Inflammatory macrophage (primary cell): Measurements from ENCODE around the gene AK4.
"Not testable (repeated sequence)": the region's sequence is repeated elsewhere in the genome, so short reads cannot be mapped to it uniquely, and the experiment has no call there.

Experiments used
- DNase-seq, 2 donors: peaks; one replicate each; pipeline ENCODE4 v3.0.0-alpha.2; 2020 to 2022

The AK4 gene

DNA sequence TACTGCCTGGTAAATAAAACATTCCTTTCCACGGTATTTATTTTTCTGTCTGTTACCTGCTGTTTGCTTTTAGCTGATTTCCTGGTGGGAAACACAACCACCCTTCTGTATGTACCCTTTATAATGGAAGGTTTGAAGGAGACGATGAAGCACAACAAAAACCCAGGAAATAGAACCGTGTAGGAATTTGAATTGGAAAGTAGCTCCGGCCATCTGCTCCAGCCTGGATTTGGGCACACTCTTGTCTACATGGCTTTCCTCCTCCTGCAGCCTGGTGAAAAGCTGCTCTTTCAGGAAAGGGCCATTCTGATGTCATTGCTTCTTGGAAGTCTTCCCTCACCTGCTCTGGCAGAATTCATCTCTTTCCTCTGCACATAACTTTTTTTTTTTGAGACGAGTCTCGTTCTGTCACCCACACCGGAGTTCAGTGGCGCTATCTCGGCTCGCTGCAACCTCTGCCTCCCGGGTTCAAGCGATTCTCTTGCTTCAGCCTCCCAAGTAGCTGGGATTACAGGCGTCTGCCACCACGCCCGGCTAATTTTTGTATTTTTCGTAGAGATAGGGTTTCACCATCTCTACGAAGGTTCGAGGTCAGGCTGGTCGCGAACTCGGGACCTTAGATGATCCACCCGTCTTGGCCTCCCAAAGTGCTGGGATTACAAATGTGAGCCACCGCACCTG lies 2.7 kb downstream of the AK4 start:
- DNase-seq = no peak

- DNase-seq = no peak
Observed at GRCh38 chr1:65151641-65152040, 3.6 kb downstream of the AK4 start.

DNA sequence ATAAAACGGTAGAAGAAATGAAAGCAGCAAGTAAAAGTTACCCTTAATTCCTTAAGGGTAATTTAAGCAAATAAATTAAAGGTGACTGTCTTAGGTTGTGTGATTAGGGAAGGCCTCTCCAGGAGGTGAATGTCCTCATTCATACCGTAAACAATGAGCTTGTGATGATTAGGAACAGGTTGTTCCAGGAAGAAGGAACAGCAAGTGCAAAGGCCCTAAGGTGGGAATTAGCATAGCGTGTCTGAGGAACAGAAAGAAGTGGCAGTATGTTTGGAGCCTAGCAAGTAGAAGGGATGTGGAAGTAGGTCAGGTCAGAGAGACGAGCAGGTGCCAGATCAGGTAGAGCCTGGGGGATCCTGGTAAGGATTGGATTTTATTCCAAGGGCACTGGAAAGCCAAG lies 5.6 kb downstream of the AK4 start:
- DNase-seq = no peak

- no peak for DNase-seq
Observed at GRCh38 chr1:65156910-65157545, 9.0 kb downstream of the AK4 start.

- DNase-seq = no peak
Observed at GRCh38 chr1:65157546-65157941, 9.5 kb downstream of the AK4 start.

DNA sequence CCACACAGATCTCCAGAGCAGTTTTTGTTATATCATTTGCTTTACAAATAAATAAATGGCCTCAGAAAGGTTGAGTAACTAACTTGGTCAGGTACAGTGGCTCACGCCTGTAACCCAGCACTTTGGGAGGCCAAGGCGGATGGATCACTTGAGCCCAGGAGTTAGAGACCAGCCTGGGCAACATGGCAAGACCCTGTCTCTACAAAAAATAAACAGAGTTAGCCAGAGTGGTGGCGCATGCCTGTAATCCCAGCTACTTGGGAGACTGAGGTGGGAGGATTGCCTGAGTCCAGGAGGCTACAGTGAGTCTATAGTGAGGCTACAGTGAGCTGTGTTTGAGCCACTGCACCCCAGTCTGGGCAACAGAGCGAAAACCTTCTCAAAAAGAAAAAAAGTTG lies 11.3 kb downstream of the AK4 start:
- not testable (repeated sequence) for DNase-seq

GRCh38 chr1:65159801-65160523 lies 12.0 kb downstream of the AK4 start:
- DNase-seq = no peak

DNA sequence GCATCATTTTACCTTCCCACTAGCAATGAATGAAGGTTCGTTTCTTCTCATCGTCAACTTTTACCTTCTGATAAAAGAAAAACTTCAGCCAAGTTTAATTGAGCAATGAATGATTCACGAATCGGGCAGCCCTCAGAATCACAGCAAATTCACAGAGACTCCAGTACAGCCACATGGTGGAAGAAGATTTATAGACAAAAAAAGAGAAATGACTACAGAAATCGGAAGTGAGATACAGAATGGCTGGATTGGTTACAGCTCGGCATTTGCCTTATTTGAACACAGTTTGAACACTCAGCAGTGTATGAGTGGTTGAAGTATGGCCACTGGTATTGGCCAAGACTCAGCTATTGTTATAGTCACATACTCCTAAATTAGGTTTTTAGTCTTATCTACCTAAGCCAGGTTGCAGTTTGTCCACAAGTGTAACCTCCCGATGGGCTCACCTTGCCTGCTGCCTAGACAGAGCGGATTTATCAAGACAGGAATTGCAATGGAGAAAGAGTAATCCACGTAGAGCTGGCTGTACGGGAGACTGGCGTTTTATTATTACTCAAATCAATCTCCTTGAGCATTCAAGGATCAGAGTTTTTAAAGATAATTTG lies 15.3 kb downstream of the AK4 start:
- peak; percentile 53 to 54 for DNase-seq

GRCh38 chr1:65164101-65164500 lies 16.1 kb downstream of the AK4 start:
- not testable (repeated sequence) for DNase-seq

- DNase-seq = peak; percentile 85
Observed at GRCh38 chr1:65164633-65165032, 16.6 kb downstream of the AK4 start.

DNA sequence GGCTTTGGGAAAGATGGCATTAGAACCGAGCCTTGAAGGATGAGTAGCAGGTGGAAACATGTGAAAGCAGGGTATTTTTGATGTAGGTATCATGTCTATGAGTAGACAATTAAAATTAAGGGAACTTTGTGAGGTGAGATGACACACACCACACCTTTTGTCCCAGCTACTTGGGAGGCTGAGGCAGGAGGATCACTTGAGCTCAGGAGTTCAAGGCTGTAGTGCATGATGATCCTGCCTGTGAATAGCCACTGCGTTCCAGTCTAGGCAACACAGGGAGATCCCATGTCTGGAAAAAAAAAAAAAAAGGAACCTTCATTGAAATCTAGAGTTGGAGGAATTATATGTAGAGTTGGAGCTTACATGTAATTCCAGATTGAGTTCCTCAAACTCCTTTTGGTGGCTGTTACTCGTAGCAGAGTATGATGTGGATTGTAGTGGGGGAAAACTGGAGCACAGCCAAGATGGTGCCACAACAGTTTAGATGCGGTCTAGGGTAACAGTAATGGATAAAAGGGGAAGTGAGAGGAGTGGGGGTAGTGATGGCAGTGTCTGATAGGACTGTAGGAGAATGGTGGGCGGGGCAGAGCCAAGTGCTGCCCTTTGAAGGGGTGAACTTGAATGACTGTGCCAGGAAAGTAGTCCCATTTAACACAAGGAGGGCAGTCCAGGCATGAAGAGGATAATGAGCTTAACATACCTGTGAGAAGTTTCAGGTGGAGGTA lies 17.4 kb downstream of the AK4 start:
- DNase-seq = peak; percentile 96 to 98

DNA sequence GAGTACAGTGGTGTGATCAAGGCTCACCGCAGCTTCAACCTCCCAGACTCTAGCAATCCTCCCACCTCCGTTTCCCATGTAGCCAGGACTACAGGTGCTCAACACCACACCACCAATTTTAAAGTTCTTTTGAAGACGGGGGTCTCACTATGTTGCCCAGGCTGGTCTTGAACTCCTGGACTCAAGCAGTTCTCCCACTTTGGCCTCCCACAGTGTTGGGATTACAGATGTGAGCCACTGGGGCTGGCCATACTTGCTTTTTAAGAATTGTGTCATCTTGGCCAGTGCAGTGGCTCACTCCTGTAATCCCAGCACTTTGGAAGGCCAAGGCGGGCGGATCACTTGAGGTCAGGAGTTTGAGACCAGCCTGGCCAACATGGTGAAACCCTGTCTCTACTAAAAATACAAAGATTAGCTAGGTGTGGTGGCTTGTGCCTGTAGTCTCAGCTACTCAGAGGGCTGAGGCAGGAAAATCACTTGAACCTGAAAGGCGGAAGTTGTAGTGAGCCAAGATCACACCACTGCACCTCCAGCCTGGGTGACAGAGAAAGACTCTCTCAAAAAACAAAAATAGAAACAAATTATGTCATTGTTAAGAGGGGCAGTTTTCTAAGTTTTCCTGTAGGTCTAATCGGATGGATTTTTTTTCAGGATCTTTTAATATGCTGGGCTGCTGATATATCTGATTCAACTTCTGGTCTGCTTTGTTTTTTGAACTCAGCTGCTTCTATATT lies 18.7 kb downstream of the AK4 start:
- DNase-seq = peak; percentile 49 to 67

DNA sequence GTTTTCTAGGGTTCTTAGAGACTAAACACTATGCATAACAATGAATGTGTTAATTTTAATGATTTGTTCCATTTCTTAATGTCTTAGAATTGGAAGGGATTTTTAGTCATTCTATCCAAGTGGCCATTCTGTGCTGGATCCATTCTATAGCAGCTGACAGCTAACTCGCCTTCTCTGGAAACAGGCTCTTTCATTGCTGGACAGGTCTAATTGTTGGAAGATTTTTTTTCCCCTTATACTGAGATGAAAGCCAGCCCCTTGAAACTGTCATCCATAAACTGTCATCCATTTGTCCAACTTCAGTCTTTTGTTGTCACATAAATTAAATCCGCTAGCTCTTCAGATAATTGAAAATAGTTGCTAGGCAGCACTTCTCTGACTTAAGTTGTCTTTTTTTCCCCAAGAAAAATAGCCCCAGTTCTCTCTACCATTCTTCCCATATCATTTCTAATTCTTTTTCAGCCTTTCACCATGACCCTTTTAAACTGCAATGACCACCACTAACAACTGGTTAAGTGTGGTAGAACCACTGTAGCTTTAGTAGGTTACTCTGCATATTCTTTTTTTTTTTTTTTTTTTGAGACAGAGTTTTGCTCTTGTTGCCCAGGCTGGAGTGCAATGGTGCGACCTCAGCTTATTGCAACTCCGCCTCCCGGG lies 19.7 kb downstream of the AK4 start:
- DNase-seq = no peak

DNA sequence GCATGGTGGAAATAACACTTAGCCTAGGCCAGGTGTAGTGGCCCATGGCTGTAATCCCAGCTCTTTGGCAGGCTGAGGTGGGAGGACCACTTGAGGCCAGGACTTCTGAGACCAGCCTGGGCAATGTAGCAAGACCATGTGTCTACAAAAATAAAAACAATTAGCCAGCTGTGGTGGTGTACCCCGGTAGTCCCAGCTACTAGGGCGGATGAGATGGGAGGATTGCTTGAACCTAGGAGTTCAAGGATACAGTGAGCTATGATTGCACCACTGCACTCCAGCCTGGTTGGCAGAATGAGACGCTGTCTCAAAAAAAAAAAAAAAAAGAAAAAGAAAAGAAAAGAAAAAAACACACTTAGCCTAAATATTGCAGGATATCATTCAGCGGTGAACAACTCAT lies 20.9 kb downstream of the AK4 start:
- no peak for DNase-seq

DNA sequence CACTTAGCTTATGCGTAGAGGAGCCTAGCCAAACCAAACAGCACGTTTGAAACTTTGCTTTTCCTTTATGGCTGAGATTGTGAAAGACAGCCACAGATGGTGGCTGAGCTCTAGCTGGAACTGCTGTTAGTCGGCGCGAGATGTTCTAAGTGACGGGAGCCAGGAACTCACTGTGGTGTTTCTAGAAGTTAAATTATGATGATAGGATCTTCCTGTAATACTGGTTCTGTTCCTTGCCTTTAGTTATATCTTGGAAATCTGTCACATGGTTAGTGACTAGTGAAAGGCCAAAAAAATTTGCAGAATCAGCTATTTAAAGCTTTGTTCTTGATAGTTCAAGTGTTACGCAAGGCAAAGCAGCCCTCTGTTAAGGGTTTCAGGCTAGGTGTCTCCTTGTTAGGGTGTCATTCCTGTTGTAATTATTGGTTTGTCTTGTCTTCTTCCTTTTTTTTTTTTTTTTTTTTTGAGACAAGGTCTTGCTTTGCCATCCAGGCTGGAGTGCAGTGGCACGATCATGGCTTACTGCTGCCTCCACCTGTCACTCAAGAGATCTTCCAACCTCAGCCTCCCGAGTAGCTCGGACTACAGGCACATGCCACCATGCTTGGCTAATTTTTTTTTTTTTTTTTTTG lies 22.6 kb downstream of the AK4 start:
- peak; percentile 40 to 47 for DNase-seq

DNA sequence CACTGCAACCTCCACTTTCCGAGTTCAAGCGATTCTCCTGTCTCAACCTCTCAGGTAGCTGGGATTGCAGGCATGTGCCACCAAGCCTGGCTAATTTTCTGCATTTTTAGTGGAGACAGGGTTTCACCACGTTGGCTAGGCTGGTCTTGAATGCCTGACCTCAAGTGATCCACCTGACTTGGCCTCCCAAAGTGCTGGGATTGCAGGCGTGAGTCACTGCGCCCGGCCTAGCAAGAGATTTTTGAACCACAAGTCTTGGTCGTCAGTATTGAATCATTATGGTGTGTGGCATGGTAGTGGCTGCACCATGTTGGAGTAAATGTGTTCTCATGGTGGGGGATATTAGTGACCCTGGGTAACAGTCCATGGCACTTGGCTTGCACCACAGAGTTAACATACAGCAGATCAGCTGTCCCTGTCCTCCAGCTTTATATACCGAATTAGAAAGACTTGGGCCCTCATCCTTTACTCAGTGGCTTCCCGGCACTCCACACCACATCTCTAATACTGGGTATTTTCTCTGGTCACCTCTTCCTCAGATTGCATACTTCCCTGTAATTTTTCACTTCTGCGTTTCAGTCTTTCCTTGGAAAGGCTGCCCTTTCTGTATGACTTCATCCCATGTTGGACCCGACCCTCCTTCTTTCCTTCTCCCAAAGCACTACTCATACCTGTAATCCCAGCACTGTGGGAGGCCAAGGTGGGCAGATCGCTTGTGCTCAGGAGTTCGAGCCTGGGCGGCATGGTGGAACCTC lies 25.1 kb downstream of the AK4 start:
- DNase-seq = peak in 1 of 2 donors; percentile 11

DNA sequence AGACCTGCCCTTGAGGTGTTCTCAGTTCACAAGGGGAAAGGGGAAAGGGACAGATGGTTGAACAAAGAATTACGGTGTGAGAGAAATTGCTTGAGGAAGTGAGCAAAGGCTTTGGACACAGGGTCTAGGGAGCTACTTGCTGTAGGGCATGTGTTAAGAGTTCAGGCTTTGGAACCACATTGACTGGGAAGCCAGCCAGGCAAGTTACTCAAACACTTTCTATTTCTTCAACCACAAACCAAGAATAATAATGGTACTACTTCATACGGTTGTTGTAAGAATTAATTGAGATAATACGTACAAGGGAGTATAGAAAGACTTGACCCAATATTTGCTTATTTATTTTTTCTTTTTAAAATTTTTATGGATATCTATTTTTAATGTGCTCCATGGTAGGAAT lies 26.6 kb downstream of the AK4 start:
- DNase-seq = peak; percentile 90 to 92

DNA sequence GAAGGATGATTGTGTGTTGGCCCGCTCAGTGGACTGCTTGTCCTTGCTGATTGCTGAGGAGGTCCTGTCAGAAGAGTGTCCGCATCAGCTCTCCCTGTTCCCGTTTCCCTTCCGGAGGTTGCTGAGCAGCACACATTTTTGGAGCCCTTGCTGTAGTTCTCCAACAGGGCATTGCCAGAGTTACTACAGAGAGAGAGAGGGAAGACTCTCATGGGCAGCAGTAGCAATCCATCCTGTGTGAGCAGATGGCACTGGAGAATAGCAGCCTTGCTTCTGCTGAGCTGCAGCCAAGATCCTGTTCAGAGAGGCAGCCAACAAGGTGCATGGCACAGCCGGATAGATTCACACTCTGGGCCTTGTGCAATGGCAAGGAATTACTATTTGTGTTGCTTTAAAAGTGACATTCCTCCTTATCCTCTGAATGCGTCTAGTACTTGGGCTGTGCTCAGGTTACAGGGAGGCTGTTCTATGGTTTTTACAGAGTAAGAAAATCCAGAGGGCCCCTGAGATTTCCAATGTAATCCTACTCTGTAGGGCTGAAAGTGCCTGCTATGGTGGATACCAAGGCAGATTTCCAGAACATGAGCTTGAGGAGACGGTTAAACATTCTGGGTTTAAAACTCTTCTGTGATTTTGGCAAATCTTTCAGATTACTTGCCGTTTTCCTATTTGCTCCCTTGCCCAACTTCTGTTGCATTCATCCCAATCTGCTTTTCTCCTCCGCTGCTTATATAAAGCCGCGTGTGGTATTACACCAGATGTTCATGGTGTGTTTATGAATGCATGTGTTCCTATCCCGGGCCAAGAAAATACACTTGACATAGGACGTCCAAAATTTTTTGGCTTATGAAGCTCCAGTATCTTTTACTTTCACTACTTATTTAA lies 27.4 kb downstream of the AK4 start:
- no peak for DNase-seq

- DNase-seq = no peak
Observed at GRCh38 chr1:65176056-65176450, 28.1 kb downstream of the AK4 start.
